Stimulated activated CD4-positive, alpha-beta T cell treated with anti-CD3 and anti-CD28 coated beads, Interleukin-15, amount 100 ng/mL, for 48 hours (primary cell): ENCODE measurements around the gene CENPB.
A peak's percentile ranks its signal among the peaks of the same experiment; 100 is the strongest.

Experiments
- DNase-seq, 2 donors: peaks; one replicate each; pipeline ENCODE4 v3.0.0-alpha.2; 2020; ENCODE audit warnings: low read depth in 2 of 2

The CENPB gene

GRCh38 chr20:3748073-3748472 is 38.5 kb downstream of the CENPB start:
- no peak for DNase-seq

GRCh38 chr20:3747471-3747870 is 39.1 kb downstream of the CENPB start:
- DNase-seq, result no peak

- DNase-seq, result no peak
Measured at GRCh38 chr20:3745686-3746173, 40.8 kb downstream of the CENPB start.

GRCh38 chr20:3744806-3745685 is 41.5 kb downstream of the CENPB start:
- peak; percentile 66 to 70 for DNase-seq

- DNase-seq, result no peak
Measured at GRCh38 chr20:3744037-3744436, 42.5 kb downstream of the CENPB start.

- DNase-seq, result no peak
Measured at GRCh38 chr20:3743251-3743650, 43.3 kb downstream of the CENPB start.

GRCh38 chr20:3741836-3742458 is 44.6 kb downstream of the CENPB start:
- no peak for DNase-seq

- DNase-seq, result no peak
Measured at GRCh38 chr20:3740615-3741301, 45.8 kb downstream of the CENPB start.

- DNase-seq, result no peak
Measured at GRCh38 chr20:3739926-3740451, 46.6 kb downstream of the CENPB start.

- no peak for DNase-seq
Measured at GRCh38 chr20:3739054-3739925, 47.2 kb downstream of the CENPB start.

GRCh38 chr20:3738111-3739053 is 48.2 kb downstream of the CENPB start:
- DNase-seq, result no peak

- no peak for DNase-seq
Measured at GRCh38 chr20:3735768-3736167, 50.8 kb downstream of the CENPB start.

GRCh38 chr20:3734111-3734843 is 52.3 kb downstream of the CENPB start:
- DNase-seq, result no peak
